Measurements from ENCODE around the gene C10orf90.
"Not testable (repeated sequence)": the region's sequence is repeated elsewhere in the genome, so short reads cannot be mapped to it uniquely, and the experiment has no call there.

C10orf90 gene

DNA sequence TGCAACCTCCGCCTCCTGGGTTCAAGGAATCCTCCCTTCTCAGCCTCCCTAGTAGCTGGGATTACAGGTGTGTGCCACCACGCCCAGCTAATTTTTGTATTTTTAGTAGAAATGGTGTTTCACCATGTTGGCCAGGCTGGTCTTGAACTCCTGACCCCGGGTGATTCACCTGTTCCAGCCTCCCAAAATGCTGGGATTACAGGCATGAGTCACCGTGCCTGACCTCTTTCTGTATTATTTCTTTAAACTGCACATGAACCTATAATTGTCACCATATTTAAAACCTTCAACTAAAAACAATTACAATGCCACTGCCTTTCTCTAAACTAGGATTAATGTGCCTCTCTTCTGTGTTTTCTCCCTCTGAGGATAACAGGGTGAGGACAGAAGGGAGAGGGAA, 119.9 kb downstream of the C10orf90 start:
- H3K4me3 Mint-ChIP-seq; H3K4me1 Mint-ChIP-seq (ENCODE audit: low read depth); H3K36me3 Mint-ChIP-seq (ENCODE audit: low read depth); H3K27ac Mint-ChIP-seq; H3K9me3 Mint-ChIP-seq; intact Hi-C loops (cut with micrococcal nuclease); H3K27me3 Mint-ChIP-seq: not testable (repeated sequence)

DNA sequence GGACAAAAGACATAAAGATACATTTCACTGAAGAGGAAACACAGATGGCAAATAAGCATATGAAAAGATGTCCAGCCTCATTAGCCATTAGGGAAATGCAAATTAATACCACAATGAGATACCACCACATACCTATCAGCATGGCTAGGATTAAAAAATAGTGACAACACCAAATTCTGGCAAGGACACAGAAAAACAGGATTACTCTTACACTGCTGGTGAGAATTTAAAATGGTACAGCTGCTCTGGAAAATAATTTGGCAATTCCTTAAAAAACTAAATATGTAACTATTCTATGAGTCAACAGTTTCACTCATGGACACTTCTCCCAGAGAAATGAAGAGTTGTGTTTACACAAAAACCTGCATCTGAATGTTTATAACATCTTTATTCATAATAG, 121.1 kb downstream of the C10orf90 start:
- Mint-ChIP-seq H3K27ac (no peak overlapping the region), H3K4me3 (no peak overlapping the region), H3K27me3 (no peaks in the 10 kb centered on the region), H3K9me3 (no peaks in the 10 kb centered on the region), H3K4me1 (ENCODE audit: low read depth) (no peaks in the 10 kb centered on the region), H3K36me3 (ENCODE audit: low read depth) (no peaks in the 10 kb centered on the region)
- intact Hi-C loops (cut with micrococcal nuclease), result no loop called here

DNA sequence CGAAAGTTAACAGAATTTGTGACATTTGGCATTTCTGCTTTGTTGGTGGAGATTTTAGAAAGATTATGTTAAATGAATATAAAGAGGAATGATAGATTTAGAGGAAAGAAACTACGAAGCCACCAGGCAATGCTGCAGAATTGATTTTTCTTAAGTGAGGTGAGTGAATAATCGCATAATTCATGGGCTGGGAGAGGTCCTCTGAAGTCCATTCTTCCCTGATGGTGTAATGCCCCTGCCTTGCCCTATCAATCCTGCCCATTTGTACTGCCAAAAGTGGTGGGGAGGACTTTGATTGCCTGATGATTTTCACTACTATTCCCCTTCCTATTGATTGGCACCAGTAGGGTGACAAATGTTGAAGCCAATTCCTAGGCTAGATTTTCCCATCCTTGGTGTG, 125.9 kb downstream of the C10orf90 start:
- Mint-ChIP-seq H3K4me1 (ENCODE audit: low read depth) (no peaks in the 10 kb centered on the region), H3K27ac (no peak overlapping the region), H3K9me3 (no peaks in the 10 kb centered on the region), H3K4me3 (no peak overlapping the region), H3K27me3 (peaks cover 2% of the 10 kb centered on the region), H3K36me3 (ENCODE audit: low read depth) (no peaks in the 10 kb centered on the region)
- intact Hi-C loops (cut with micrococcal nuclease), result no loop called here

DNA sequence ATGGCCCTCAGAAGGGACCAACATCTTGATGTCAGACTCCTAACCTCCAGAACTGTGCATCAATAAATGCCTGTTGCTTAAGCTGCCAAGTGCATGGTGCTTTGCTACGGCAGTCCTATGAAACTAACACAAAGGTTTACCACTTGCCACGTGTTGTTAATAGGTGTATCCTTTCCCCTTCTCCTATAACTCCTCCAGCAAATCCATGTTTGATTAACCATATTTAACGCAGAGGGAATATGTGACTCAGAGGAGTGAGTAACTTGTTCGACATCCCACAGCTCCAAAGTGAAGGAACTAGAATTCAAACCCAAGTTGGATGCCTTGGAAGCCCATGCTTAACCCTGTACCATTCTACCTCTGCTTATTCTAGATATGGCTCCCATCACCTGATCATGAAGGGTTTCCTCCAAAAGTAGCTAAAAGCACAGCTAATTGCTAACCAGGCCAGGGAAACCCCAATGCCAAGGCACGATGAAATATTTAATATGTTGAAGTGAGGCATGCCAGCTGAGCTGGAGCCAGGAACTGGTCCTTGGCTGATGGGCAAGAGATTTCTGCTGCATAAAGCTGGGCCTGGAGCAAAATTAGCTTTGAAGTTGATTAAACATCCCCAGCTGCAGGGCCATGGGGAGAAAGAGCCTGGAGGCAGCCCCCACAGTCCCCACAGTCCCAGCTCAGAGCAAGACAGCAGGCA, 131.9 kb downstream of the C10orf90 start:
- H3K36me3 Mint-ChIP-seq (ENCODE audit: low read depth), result no peaks in the 10 kb centered on the region
- intact Hi-C loops (cut with micrococcal nuclease), result no loop called here
- H3K4me3 Mint-ChIP-seq, result no peak overlapping the region
- H3K9me3 Mint-ChIP-seq, result no peaks in the 10 kb centered on the region
- H3K27ac Mint-ChIP-seq, result no peak overlapping the region
- H3K4me1 Mint-ChIP-seq (ENCODE audit: low read depth), result no peaks in the 10 kb centered on the region
- H3K27me3 Mint-ChIP-seq, result peaks cover 2% of the 10 kb centered on the region

DNA sequence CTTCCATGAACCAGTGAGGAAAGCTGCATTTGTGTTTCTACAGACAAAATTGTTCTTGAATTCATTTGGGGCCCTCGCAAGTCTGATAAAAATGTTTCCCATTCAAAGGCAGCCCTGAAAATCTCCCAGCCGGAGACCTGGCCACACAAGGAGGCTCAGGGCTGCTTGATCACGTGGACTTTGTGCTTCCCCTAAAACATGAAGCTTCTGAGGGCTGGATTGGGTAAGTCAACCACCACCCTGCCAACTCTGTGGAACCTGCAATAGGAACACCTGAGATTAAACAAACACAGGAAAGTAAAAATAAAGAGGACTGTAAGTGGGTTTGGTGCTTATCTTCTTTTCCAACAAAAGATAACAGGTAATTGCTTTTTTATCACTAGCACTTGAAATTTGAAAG, 133.8 kb downstream of the C10orf90 start:
- H3K4me3 Mint-ChIP-seq, result no peak overlapping the region
- H3K36me3 Mint-ChIP-seq (ENCODE audit: low read depth), result no peaks in the 10 kb centered on the region
- H3K4me1 Mint-ChIP-seq (ENCODE audit: low read depth), result no peaks in the 10 kb centered on the region
- intact Hi-C loops (cut with micrococcal nuclease), result no loop called here
- peaks cover 2% of the 10 kb centered on the region for H3K27me3 Mint-ChIP-seq
- H3K27ac Mint-ChIP-seq, result no peak overlapping the region
- no peaks in the 10 kb centered on the region for H3K9me3 Mint-ChIP-seq

DNA sequence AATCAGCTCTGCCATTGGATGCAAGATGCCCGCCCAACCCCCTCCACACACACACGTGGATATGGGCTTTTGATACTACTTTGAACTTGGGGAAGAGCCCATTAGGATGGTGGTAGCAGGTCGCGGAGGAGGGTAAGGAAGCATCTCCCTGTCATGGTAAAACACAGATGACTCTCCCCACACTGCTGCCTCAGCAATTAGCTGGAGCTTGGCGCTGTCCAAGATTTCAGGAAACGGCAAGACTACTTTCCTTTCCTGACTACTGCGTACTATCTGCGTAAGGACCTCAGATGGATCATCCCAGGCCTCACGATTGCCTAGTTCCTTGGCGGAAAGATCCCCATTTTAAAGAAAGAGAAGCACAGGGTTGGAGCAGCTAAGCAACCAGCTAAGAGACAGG, 134.3 kb downstream of the C10orf90 start:
- Mint-ChIP-seq H3K27ac (no peak overlapping the region), H3K9me3 (no peaks in the 10 kb centered on the region), H3K36me3 (ENCODE audit: low read depth) (no peaks in the 10 kb centered on the region), H3K4me1 (ENCODE audit: low read depth) (no peaks in the 10 kb centered on the region), H3K4me3 (no peak overlapping the region), H3K27me3 (peaks cover 2% of the 10 kb centered on the region)
- intact Hi-C loops (cut with micrococcal nuclease), result no loop called here

DNA sequence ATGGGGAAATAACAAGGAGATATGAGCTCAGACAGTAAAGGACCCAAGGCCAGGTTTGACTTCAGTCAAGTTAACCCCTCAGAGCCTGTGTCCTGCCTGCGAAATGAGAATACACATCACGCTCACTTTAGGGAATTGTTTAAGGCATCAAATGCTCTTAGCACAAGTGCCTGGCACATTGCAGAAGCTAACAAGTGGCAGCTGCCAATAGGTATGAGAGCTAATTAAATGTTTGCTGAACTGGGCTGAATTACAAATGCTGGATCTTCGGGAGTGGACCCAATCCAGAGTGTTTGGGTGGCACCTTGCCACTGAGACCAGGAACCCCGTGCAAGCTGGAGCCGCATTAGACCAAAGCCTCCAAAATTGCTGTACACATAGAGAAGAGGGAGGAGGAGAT, 136.8 kb downstream of the C10orf90 start:
- Mint-ChIP-seq H3K27me3 (no peaks in the 10 kb centered on the region), H3K36me3 (ENCODE audit: low read depth) (no peaks in the 10 kb centered on the region), H3K4me1 (ENCODE audit: low read depth) (no peaks in the 10 kb centered on the region), H3K27ac (no peak overlapping the region), H3K4me3 (no peak overlapping the region), H3K9me3 (no peaks in the 10 kb centered on the region)
- intact Hi-C loops (cut with micrococcal nuclease), result no loop called here

DNA sequence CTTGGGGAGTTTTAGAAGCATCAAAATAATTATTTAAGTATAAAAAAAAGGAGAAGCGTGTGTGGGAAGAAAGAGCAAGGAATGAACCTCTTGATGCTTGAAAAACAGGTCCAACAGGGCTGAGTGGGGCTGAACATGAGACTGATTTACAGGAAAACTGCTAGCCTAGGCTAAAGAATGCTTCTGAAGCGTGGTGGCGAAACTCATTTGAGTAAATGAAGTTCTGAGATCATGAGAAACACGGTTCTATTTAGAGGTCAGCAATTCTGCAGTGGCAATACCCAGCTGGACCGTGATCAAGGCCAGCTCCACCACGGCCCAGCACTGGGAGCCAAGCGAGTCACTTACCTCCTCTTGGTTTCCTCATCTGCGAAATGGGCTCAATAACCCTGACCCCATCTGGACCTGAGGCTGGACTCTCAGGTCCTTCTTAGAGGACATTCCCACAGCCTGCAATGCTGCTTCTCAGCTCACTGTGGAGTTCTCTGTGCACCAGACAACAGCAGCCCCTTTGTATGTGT, 142.1 kb downstream of the C10orf90 start:
- H3K4me1 Mint-ChIP-seq (ENCODE audit: low read depth), result no peaks in the 10 kb centered on the region
- H3K27me3 Mint-ChIP-seq, result no peaks in the 10 kb centered on the region
- no peak overlapping the region for H3K27ac Mint-ChIP-seq
- no peaks in the 10 kb centered on the region for H3K9me3 Mint-ChIP-seq
- intact Hi-C loops (cut with micrococcal nuclease), result no loop called here
- H3K36me3 Mint-ChIP-seq (ENCODE audit: low read depth), result no peaks in the 10 kb centered on the region
- H3K4me3 Mint-ChIP-seq, result no peak overlapping the region

DNA sequence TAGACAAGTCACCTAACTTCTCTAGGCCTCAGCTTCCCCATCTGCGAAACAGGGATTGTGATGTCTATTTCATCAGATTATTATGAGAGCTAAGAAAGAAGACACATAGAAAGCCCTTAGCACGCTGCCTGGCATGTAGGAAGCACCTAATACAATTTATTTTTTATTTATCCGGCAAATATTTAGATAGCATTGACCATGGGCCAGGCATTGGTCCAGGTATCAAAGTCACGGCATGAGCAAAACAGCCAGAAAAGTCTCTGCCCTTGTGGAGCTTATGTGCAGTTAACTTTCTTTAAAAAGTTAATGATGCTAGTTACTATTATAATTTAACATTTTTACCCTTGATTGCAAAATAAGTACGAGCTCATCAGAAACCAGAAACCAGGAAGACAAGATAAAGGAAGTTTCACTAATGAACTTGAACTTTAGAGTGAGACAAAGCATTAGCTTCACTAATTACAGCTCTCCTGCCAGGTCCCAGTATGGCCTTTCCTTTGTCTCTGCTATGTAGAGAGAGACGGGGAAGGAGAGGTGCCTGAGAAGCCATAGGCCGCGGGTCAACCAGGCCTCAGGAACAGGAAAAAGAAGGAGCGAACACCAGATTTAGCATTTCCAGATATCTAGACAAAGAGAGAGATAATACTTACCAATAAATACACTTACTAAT, 142.7 kb downstream of the C10orf90 start:
- no peaks in the 10 kb centered on the region for H3K36me3 Mint-ChIP-seq (ENCODE audit: low read depth)
- no peaks in the 10 kb centered on the region for H3K9me3 Mint-ChIP-seq
- intact Hi-C loops (cut with micrococcal nuclease), result no loop called here
- no peak overlapping the region for H3K4me3 Mint-ChIP-seq
- H3K27me3 Mint-ChIP-seq, result no peaks in the 10 kb centered on the region
- H3K27ac Mint-ChIP-seq, result no peak overlapping the region
- no peaks in the 10 kb centered on the region for H3K4me1 Mint-ChIP-seq (ENCODE audit: low read depth)

DNA sequence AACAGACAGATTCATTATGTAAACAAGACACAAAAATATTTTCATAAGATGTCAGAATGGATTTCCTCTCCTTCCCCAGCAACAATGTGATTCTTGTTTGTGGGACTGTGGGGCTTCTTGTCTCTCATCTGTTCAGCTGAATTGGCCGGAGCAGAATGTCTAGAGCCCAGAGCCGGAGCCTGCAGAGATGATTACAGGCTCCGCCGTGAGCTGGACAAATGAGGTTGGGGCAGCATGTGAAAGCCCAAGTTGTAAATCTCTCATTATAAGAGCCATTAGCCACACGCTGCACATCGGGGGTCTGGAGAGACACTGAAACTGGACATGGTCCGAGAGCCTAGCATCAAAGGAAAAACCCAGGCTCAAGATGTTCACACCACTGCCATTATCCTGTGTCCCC, 145.2 kb downstream of the C10orf90 start:
- H3K9me3 Mint-ChIP-seq, result no peaks in the 10 kb centered on the region
- intact Hi-C loops (cut with micrococcal nuclease), result no loop called here
- no peaks in the 10 kb centered on the region for H3K36me3 Mint-ChIP-seq (ENCODE audit: low read depth)

DNA sequence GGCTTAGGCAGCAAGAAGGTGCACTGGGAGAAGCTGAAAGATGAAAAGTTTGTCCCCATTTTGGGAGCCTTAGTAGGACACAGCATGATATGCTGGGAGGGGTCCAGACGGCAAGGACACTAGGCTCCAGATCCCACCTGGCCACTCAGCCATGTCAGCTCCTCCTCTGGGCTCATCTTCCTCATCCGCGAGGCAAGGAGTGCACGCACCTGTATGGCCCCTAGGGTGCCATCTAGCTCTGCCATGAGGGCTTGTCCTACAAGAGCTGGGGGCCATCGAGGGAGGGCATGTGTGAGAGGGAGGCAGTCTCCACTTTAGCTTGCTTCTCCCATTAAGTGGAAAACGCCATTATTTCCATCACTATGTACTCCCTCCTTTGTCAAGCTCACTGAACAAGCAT, 146.0 kb downstream of the C10orf90 start:
- H3K27ac Mint-ChIP-seq, result no peak overlapping the region
- intact Hi-C loops (cut with micrococcal nuclease), result no loop called here
- H3K4me1 Mint-ChIP-seq (ENCODE audit: low read depth), result no peaks in the 10 kb centered on the region
- no peak overlapping the region for H3K4me3 Mint-ChIP-seq
- no peaks in the 10 kb centered on the region for H3K9me3 Mint-ChIP-seq
- no peaks in the 10 kb centered on the region for H3K27me3 Mint-ChIP-seq
- no peaks in the 10 kb centered on the region for H3K36me3 Mint-ChIP-seq (ENCODE audit: low read depth)

More for the DNA sequence above, 145.2 kb downstream of the C10orf90 start:
- Mint-ChIP-seq H3K4me1 (ENCODE audit: low read depth) (no peaks in the 10 kb centered on the region), H3K27me3 (no peaks in the 10 kb centered on the region), H3K27ac (no peak overlapping the region), H3K4me3 (no peak overlapping the region)

DNA sequence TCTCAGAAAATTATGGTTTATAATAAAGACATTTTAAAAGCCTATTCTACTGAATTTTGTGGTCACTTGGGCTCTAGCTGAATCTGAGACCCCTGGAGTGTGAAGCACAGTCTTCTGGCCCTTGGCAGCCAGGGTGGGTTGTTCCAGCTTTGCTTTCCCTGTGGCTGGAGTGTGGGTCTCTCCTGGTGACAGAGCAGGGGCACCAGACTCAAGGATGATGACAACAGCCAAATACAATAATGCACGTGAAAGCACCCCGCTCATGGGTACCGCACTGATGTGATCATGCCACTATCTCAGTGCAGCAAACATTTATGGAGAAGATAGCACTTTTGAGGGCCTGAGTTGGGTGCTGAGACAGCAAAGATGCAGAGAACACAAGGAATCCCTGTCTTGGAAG, 147.4 kb downstream of the C10orf90 start:
- Mint-ChIP-seq H3K27me3 (no peaks in the 10 kb centered on the region), H3K4me1 (ENCODE audit: low read depth) (no peaks in the 10 kb centered on the region), H3K36me3 (ENCODE audit: low read depth) (no peaks in the 10 kb centered on the region), H3K4me3 (no peak overlapping the region), H3K9me3 (no peaks in the 10 kb centered on the region), H3K27ac (no peak overlapping the region)
- intact Hi-C loops (cut with micrococcal nuclease), result no loop called here

DNA sequence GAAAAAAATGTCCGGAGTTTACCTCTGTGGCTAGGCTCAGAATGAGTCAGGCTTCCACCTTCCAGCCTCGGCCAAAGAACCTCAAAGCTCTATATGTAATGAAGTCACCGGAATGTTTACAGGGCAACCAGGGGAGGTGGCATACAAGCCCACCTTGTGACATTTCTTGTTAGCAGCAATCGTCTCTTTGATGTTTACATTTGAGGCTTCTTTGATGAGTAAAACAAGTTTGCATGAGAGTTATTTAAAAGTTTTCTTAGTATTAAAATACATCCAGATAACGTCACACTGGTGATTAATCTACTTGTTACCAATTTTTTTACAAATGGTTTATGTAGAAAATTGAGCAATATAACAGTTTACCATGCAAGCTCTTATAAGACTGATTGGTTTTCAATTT, 149.1 kb downstream of the C10orf90 start:
- intact Hi-C loops (cut with micrococcal nuclease), result no loop called here
- H3K4me1 Mint-ChIP-seq (ENCODE audit: low read depth), result no peaks in the 10 kb centered on the region
- H3K9me3 Mint-ChIP-seq, result no peaks in the 10 kb centered on the region
- H3K27me3 Mint-ChIP-seq, result no peaks in the 10 kb centered on the region
- no peak overlapping the region for H3K4me3 Mint-ChIP-seq
- H3K36me3 Mint-ChIP-seq (ENCODE audit: low read depth), result no peaks in the 10 kb centered on the region
- no peak overlapping the region for H3K27ac Mint-ChIP-seq

DNA sequence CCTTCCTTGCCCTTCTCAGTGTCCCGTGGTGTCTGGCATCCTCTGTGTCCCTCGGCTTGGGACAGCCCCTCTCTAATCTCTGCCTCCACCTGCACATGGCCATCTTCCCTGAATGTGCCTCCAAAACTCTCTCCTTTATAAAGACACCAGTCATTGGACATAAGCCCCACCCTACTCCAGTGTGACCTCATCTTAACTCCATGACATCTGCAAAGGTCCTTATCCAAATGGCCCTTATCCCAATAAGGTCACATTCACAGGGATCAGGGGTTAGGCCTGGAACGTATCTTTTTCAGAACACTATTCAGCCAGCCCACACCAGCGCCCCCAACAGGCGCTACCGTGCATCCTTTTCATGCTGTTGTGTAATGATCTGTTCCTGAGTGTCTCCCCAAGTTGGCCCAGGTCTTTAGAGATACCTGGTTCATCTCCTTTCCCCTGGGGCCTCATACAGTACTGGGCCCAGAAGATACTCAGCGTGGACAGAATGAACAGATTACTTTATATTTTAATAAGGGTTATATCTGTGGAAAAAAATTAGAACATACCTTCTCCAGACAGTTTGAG, 149.7 kb downstream of the C10orf90 start:
- intact Hi-C loops (cut with micrococcal nuclease), result no loop called here
- H3K4me1 Mint-ChIP-seq (ENCODE audit: low read depth), result no peaks in the 10 kb centered on the region
- no peak overlapping the region for H3K27ac Mint-ChIP-seq

More for the DNA sequence above, 149.7 kb downstream of the C10orf90 start:
- H3K36me3 Mint-ChIP-seq (ENCODE audit: low read depth), result no peaks in the 10 kb centered on the region
- no peaks in the 10 kb centered on the region for H3K27me3 Mint-ChIP-seq
- H3K9me3 Mint-ChIP-seq, result no peaks in the 10 kb centered on the region
- no peak overlapping the region for H3K4me3 Mint-ChIP-seq
